ENCODE measurements around the gene LAMA2. TPM values are rescaled to one million over a fixed set of nuclear protein-coding genes. Genes with fewer than 3 reads are reported as not detected.

Gene LAMA2
- total RNA-seq, 1 experiment from 2014 or later: 0.28 TPM

GRCh38 chr6:129516787-129517186 lies 633.8 kb downstream of the LAMA2 start:
- H3K27ac ChIP-seq (ENCODE audit: low read length): no peak overlapping the region
- in situ Hi-C loops (cut with HindIII; ENCODE audit: low pct_unique_long_range_greater_than_20kb, low sequenced_read_pairs) (no loop called here), intact Hi-C loops (cut with micrococcal nuclease; ENCODE audit: unreplicated experiment) (no loop called here)
- no TSS peak for BruUV-seq (replicated peaks)
- H3K4me1 ChIP-seq (ENCODE audit: control insufficient read depth, insufficient read depth, low read length): no peaks in the 10 kb centered on the region
- TF ChIP-seq POLR2AphosphoS5 (IDR thresholded peaks at IDR 0.05; ENCODE audit: low read depth, low read length) (no peak), SIN3A (IDR thresholded peaks at IDR 0.05; ENCODE audit: borderline replicate concordance, insufficient read depth, low read depth, low read length) (no peak), CTCF (IDR thresholded peaks at IDR 0.05) (no peak), REST (IDR thresholded peaks at IDR 0.05; ENCODE audit: insufficient read depth in 1 of 2, low read depth in 2 of 2, low read length in 1 of 2) (no peak), TCF7L2 (IDR thresholded peaks at IDR 0.05; ENCODE audit: low read depth, low read length) (no peak)
- POLR2A ChIA-PET: no interaction called here
- DNase-seq (ENCODE audit: low read depth, low spot score) (no peak), ATAC-seq (no peak)
- H3K9me3 ChIP-seq (ENCODE audit: control insufficient read depth, insufficient read depth, low read depth, low read length): no peaks in the 10 kb centered on the region
- no peak overlapping the region for H3K4me3 ChIP-seq (ENCODE audit: low read depth in 2 of 2, low read length in 2 of 2)
- CTCF ChIA-PET: no interaction called here
- H3K27me3 ChIP-seq (ENCODE audit: control insufficient read depth, insufficient read depth, low read length): no peaks in the 10 kb centered on the region
- no peaks in the 10 kb centered on the region for H3K36me3 ChIP-seq (ENCODE audit: control insufficient read depth, insufficient read depth, low read length)

- in situ Hi-C loops (cut with HindIII; ENCODE audit: low pct_unique_long_range_greater_than_20kb, low sequenced_read_pairs) (no loop called here), intact Hi-C loops (cut with micrococcal nuclease; ENCODE audit: unreplicated experiment) (no loop called here)
- no peaks in the 10 kb centered on the region for H3K9me3 ChIP-seq (ENCODE audit: control insufficient read depth, insufficient read depth, low read depth, low read length)
- ChIA-PET CTCF (no interaction called here), POLR2A (no interaction called here)
- no peaks in the 10 kb centered on the region for H3K36me3 ChIP-seq (ENCODE audit: control insufficient read depth, insufficient read depth, low read length)
- no peaks in the 10 kb centered on the region for H3K27me3 ChIP-seq (ENCODE audit: control insufficient read depth, insufficient read depth, low read length)
- H3K27ac ChIP-seq (ENCODE audit: low read length): no peak overlapping the region
- no peak overlapping the region for H3K4me3 ChIP-seq (ENCODE audit: low read depth in 2 of 2, low read length in 2 of 2)
- ATAC-seq (no peak), DNase-seq (ENCODE audit: low read depth, low spot score) (no peak)
- no peak for TF ChIP-seq CTCF (IDR thresholded peaks at IDR 0.05)
- TF ChIP-seq SIN3A (IDR thresholded peaks at IDR 0.05; ENCODE audit: borderline replicate concordance, insufficient read depth, low read depth, low read length): no peak
- TF ChIP-seq TCF7L2 (IDR thresholded peaks at IDR 0.05; ENCODE audit: low read depth, low read length): no peak
- TF ChIP-seq POLR2AphosphoS5 (IDR thresholded peaks at IDR 0.05; ENCODE audit: low read depth, low read length): no peak
- TF ChIP-seq REST (IDR thresholded peaks at IDR 0.05; ENCODE audit: insufficient read depth in 1 of 2, low read depth in 2 of 2, low read length in 1 of 2): no peak
- no peaks in the 10 kb centered on the region for H3K4me1 ChIP-seq (ENCODE audit: control insufficient read depth, insufficient read depth, low read length)
- BruUV-seq (replicated peaks): no TSS peak
Observed at GRCh38 chr6:129517288-129517687, 634.4 kb downstream of the LAMA2 start.
